ENCODE results near the gene MME. TPM values are rescaled to one million over a fixed set of nuclear protein-coding genes. Genes with fewer than 3 reads are reported as not detected.

Gene MME
- polyA plus RNA-seq, 1 experiment: 208 TPM

GRCh38 chr3:155052470-155052869 is 27.6 kb upstream of the MME start:
- ChIA-PET POLR2A (no interaction called here), CTCF (no interaction called here)
- no peaks in the 10 kb centered on the region for H3K36me3 ChIP-seq (ENCODE audit: control insufficient read depth, insufficient read depth, low read length)
- TF ChIP-seq CTCF (IDR thresholded peaks at IDR 0.05; ENCODE audit: insufficient read depth, low read depth, low read length): no peak
- H3K4me3 ChIP-seq (ENCODE audit: low read depth, low read length): no peak overlapping the region
- DNase-seq (ENCODE audit: low read depth): no peak
- H3K27me3 ChIP-seq (ENCODE audit: control insufficient read depth, insufficient read depth, low read length): no peaks in the 10 kb centered on the region

- ChIA-PET CTCF (interaction anchor here (1.1 kb wide), 1 partner anchor 12 kb away, joined by 3 read pairs; no protein-coding TSS in a partner anchor), POLR2A (no interaction called here)
- Histone ChIP-seq H3K27me3 (ENCODE audit: control insufficient read depth, insufficient read depth, low read length) (no peaks in the 10 kb centered on the region), H3K36me3 (ENCODE audit: control insufficient read depth, insufficient read depth, low read length) (no peaks in the 10 kb centered on the region), H3K4me3 (ENCODE audit: low read depth, low read length) (no peak overlapping the region)
- DNase-seq (ENCODE audit: low read depth): no peak
- TF ChIP-seq CTCF (IDR thresholded peaks at IDR 0.05; ENCODE audit: insufficient read depth, low read depth, low read length): no peak
Measured at GRCh38 chr3:155053756-155054155, 26.4 kb upstream of the MME start.

GRCh38 chr3:155064920-155065319 is 15.2 kb upstream of the MME start:
- no peak for DNase-seq (ENCODE audit: low read depth)
- TF ChIP-seq CTCF (IDR thresholded peaks at IDR 0.05; ENCODE audit: insufficient read depth, low read depth, low read length): no peak
- CTCF ChIA-PET: interaction anchor here (0.7 to 1.5 kb wide), 4 partner anchors 11 to 70 kb away, joined by 3 read pairs; no protein-coding TSS in a partner anchor
- H3K4me3 ChIP-seq (ENCODE audit: low read depth, low read length): no peak overlapping the region
- H3K36me3 ChIP-seq (ENCODE audit: control insufficient read depth, insufficient read depth, low read length): no peaks in the 10 kb centered on the region
- no peaks in the 10 kb centered on the region for H3K27me3 ChIP-seq (ENCODE audit: control insufficient read depth, insufficient read depth, low read length)
- POLR2A ChIA-PET: interaction anchor here (0.6 kb wide), 1 partner anchor 307 kb away, joined by 7 read pairs; no protein-coding TSS in a partner anchor

GRCh38 chr3:155065537-155065936 is 14.6 kb upstream of the MME start:
- CTCF ChIA-PET: interaction anchor here (1.0 to 1.5 kb wide), 4 partner anchors 12 to 71 kb away, joined by 3 to 4 read pairs (median 3); no protein-coding TSS in a partner anchor
- H3K36me3 ChIP-seq (ENCODE audit: control insufficient read depth, insufficient read depth, low read length): no peaks in the 10 kb centered on the region
- no peak for TF ChIP-seq CTCF (IDR thresholded peaks at IDR 0.05; ENCODE audit: insufficient read depth, low read depth, low read length)
- no peak overlapping the region for H3K4me3 ChIP-seq (ENCODE audit: low read depth, low read length)
- POLR2A ChIA-PET: no interaction called here
- peak; percentile 48 for DNase-seq (ENCODE audit: low read depth)
- H3K27me3 ChIP-seq (ENCODE audit: control insufficient read depth, insufficient read depth, low read length): no peaks in the 10 kb centered on the region

GRCh38 chr3:155069729-155070128 is 10.4 kb upstream of the MME start:
- ChIA-PET CTCF (interaction anchor here (1.8 kb wide), 1 partner anchor 10 kb away, joined by 5 read pairs; the partner anchor contains the start of gene MME), POLR2A (interaction anchor here (1.3 kb wide), 1 partner anchor 9 kb away, joined by 3 read pairs; no protein-coding TSS in a partner anchor)
- no peak for TF ChIP-seq CTCF (IDR thresholded peaks at IDR 0.05; ENCODE audit: insufficient read depth, low read depth, low read length)
- DNase-seq (ENCODE audit: low read depth): no peak
- no peaks in the 10 kb centered on the region for H3K27me3 ChIP-seq (ENCODE audit: control insufficient read depth, insufficient read depth, low read length)
- no peak overlapping the region for H3K4me3 ChIP-seq (ENCODE audit: low read depth, low read length)
- H3K36me3 ChIP-seq (ENCODE audit: control insufficient read depth, insufficient read depth, low read length): no peaks in the 10 kb centered on the region

All from BJ (cell line).